Neural crest cell (in vitro differentiated cells): ENCODE measurements around the gene IARS2. TPM values are rescaled to one million over a fixed set of nuclear protein-coding genes. Genes with fewer than 3 reads are reported as not detected.
A peak's percentile ranks its signal among the peaks of the same experiment; 100 is the strongest.

Experiments
- DNase-seq: peaks from one replicate; pipeline ENCODE4 v3.0.0; 2021; ENCODE audit warnings: low read depth, mixed read lengths, low spot score
- H3K27ac Mint-ChIP-seq: one replicate; pipeline ENCODE4 v1.8.0; 2021; ENCODE audit warnings: mild to moderate bottlenecking, mixed read lengths; ENCODE audit not compliant: unreplicated experiment
- H3K27me3 Mint-ChIP-seq: 2 replicates; pipeline ENCODE4 v1.8.0; 2021; ENCODE audit warnings: low read depth, mild to moderate bottlenecking, mixed read lengths
- H3K36me3 Mint-ChIP-seq: 2 replicates; pipeline ENCODE4 v1.8.0; 2021; ENCODE audit warnings: low read depth, mild to moderate bottlenecking, mixed read lengths
- H3K4me1 Mint-ChIP-seq: 2 replicates; pipeline ENCODE4 v1.8.0; 2021; ENCODE audit warnings: mixed read lengths
- H3K4me3 Mint-ChIP-seq: one replicate; pipeline ENCODE4 v1.8.0; 2021; ENCODE audit warnings: mild to moderate bottlenecking, mixed read lengths
- H3K9me3 Mint-ChIP-seq: 2 replicates; pipeline ENCODE4 v1.8.0; 2021; ENCODE audit warnings: mixed read lengths
- CTCF ChIP-seq: fragments of 200-600 bp; sonication (generic); conservative IDR thresholded peaks from 2 replicates; pipeline ENCODE4 v1.5.0; 2021; ENCODE audit warnings: antibody characterized with exemption, mild to moderate bottlenecking
- total RNA-seq: library from RNA; stranded (reverse); gene quantifications from 2 replicates; pipeline ENCODE4 v1.2.1, GENCODE V29; 2021

The IARS2 gene
- total RNA-seq, 1 donor from 2014 or later: 65.1 TPM

DNA sequence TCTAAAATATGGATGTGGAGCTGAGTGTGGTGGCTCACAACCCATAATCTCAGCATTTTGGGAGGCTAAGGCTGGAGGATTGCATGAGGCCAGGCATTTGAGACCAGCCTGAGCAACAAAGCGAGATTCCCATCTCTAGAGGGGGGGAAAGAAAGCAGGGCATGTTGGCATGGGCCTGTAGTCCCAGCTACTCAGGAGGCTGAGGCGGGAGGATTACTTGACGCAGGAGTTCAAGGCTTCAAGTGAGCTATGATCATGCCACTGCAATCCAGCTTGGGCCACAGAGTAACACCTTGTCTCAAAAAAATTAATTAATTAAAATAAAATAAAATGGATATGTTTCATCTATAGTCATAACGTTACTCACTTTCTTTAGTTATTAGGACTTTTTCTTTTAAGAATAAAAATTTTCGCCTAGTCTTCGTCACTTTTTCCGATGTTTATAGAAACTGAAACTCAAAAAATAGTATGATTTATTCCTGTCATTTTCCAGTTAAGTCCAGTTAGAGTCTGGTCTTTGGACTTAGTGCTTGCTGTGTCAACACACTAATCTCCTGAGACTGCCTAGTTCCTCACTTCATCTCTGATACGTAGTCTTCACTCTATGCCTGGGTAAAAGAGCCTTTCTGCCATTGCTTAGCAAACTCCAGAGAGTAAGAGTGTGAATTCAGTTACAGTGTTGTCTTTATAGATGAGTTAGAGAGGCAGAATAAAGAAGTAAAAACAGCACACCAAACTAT lies 28.0 kb downstream of the IARS2 start:
- Mint-ChIP-seq H3K27ac (no peak overlapping the region), H3K36me3 (no peaks in the 10 kb centered on the region), H3K9me3 (no peaks in the 10 kb centered on the region), H3K4me3 (no peak overlapping the region), H3K4me1 (no peaks in the 10 kb centered on the region), H3K27me3 (no peaks in the 10 kb centered on the region)
- no peak for DNase-seq
- no peak for TF ChIP-seq CTCF

DNA sequence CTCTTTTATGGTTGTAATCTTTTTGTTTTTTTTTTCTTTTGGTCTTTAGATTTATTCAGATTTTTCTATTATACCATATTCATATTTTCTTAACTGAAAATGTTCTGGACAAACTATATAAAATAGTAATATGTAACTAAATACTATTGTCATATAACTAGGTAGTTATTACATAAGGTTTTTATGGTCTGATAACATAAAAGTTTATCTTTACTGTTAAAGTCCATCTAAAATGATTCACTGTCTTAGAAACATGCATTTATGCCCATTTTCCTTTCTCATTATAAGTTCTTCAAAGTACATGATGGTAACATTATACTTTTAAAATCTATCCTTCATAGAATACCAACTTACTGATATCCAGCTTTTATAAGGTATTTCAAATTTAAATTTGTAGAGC lies 29.1 kb downstream of the IARS2 start:
- no peaks in the 10 kb centered on the region for H3K4me1 Mint-ChIP-seq
- H3K27me3 Mint-ChIP-seq: no peaks in the 10 kb centered on the region
- no peaks in the 10 kb centered on the region for H3K9me3 Mint-ChIP-seq
- DNase-seq: no peak
- no peak overlapping the region for H3K27ac Mint-ChIP-seq
- TF ChIP-seq CTCF: no peak
- H3K4me3 Mint-ChIP-seq: no peak overlapping the region
- H3K36me3 Mint-ChIP-seq: no peaks in the 10 kb centered on the region

DNA sequence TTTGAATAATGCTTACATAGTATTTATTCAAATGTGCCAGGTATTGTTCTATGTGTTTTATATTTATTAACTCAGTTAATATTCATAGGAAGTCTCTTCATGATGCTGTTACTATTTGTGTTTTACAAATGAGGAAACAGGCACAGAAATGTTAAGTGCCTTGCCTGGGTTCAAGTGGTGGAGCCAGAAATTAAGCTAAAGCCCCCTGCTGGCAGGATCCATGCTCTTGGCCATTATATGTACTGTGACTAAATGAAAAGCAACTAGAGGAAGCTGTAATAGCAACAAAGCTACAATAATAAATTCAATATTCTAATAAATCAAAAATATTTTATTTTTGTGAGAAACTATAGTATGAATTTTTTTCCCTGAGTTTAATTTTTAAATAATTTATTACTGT lies 30.0 kb downstream of the IARS2 start:
- no peaks in the 10 kb centered on the region for H3K36me3 Mint-ChIP-seq
- peak; percentile 16 for DNase-seq
- no peaks in the 10 kb centered on the region for H3K9me3 Mint-ChIP-seq

DNA sequence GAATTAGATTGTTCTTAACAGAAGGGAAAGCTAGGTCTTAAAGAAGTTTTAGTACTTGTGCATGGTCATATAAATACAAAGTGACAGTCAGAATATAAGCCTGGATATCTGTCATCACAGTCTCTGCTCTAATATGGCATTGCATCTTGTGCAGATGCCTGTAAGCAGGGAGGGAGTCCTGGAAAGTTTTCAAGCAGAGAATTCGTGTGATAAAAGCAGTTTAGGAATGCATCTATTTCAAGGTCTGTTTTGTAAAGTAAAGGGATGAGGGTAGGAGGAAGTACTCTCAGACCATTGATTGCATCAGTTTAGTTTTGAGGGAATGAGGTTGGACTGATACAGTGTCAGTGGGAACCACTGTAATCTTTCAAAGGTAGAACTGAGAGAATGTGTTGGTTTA lies 30.6 kb downstream of the IARS2 start:
- Mint-ChIP-seq H3K4me1 (no peaks in the 10 kb centered on the region), H3K36me3 (peaks cover 3% of the 10 kb centered on the region), H3K27ac (no peak overlapping the region), H3K9me3 (no peaks in the 10 kb centered on the region), H3K27me3 (no peaks in the 10 kb centered on the region), H3K4me3 (no peak overlapping the region)
- DNase-seq: no peak
- no peak for TF ChIP-seq CTCF

More for the DNA sequence above, 30.0 kb downstream of the IARS2 start:
- Mint-ChIP-seq H3K4me3 (no peak overlapping the region), H3K27me3 (no peaks in the 10 kb centered on the region), H3K27ac (no peak overlapping the region), H3K4me1 (no peaks in the 10 kb centered on the region)
- TF ChIP-seq CTCF: peak; percentile 64

GRCh38 chr1:220127076-220127475 lies 33.1 kb downstream of the IARS2 start:
- TF ChIP-seq CTCF: no peak
- Mint-ChIP-seq H3K27me3 (no peaks in the 10 kb centered on the region), H3K4me3 (no peak overlapping the region), H3K9me3 (no peaks in the 10 kb centered on the region), H3K27ac (no peak overlapping the region), H3K36me3 (peaks cover 12% of the 10 kb centered on the region), H3K4me1 (no peaks in the 10 kb centered on the region)
- no peak for DNase-seq
